ENCODE results near the gene SRPK2. TPM values are rescaled to one million over a fixed set of nuclear protein-coding genes. Genes with fewer than 3 reads are reported as not detected.
"Not testable (repeated sequence)": the region's sequence is repeated elsewhere in the genome, so short reads cannot be mapped to it uniquely, and the experiment has no call there.

Gene SRPK2
- polyA plus RNA-seq, 1 experiment, result 10.8 TPM

- H3K4me3 ChIP-seq (ENCODE audit: low read depth, low read length), result no peak overlapping the region
- no peaks in the 10 kb centered on the region for H3K36me3 ChIP-seq (ENCODE audit: control insufficient read depth, insufficient read depth, low read length)
- POLR2A ChIA-PET, result interaction anchor here (0.6 kb wide), 1 partner anchor 21 kb away, joined by 5 read pairs; no protein-coding TSS in a partner anchor
- DNase-seq (ENCODE audit: low read depth), result no peak
- CTCF ChIA-PET, result no interaction called here
- TF ChIP-seq CTCF (IDR thresholded peaks at IDR 0.05; ENCODE audit: insufficient read depth, low read depth, low read length), result no peak
- H3K27me3 ChIP-seq (ENCODE audit: control insufficient read depth, insufficient read depth, low read length), result 0 out of 2 replicates have a peak, but pooled peaks cover 3% of the 10 kb centered on the region
Observed at GRCh38 chr7:105423987-105424386, 35.3 kb upstream of the SRPK2 start.

- no peak for TF ChIP-seq CTCF (IDR thresholded peaks at IDR 0.05; ENCODE audit: insufficient read depth, low read depth, low read length)
- POLR2A ChIA-PET, result no interaction called here
- CTCF ChIA-PET, result interaction anchor here (0.7 to 2.9 kb wide), 3 partner anchors 12 to 16 kb away, joined by 3 to 11 read pairs (median 7); no protein-coding TSS in a partner anchor
- H3K4me3 ChIP-seq (ENCODE audit: low read depth, low read length), result no peak overlapping the region
- no peak for DNase-seq (ENCODE audit: low read depth)
- H3K27me3 ChIP-seq (ENCODE audit: control insufficient read depth, insufficient read depth, low read length), result peaks cover 2% of the 10 kb centered on the region; the same call in 1 of the 2 replicates
- no peaks in the 10 kb centered on the region for H3K36me3 ChIP-seq (ENCODE audit: control insufficient read depth, insufficient read depth, low read length)
Observed at GRCh38 chr7:105413887-105414437, 25.2 kb upstream of the SRPK2 start.

- H3K27me3 ChIP-seq (ENCODE audit: control insufficient read depth, insufficient read depth, low read length); DNase-seq (ENCODE audit: low read depth); H3K36me3 ChIP-seq (ENCODE audit: control insufficient read depth, insufficient read depth, low read length); POLR2A ChIA-PET; CTCF ChIA-PET; H3K4me3 ChIP-seq (ENCODE audit: low read depth, low read length): not testable (repeated sequence)
Observed at GRCh38 chr7:105410774-105411173, 22.1 kb upstream of the SRPK2 start.

DNA sequence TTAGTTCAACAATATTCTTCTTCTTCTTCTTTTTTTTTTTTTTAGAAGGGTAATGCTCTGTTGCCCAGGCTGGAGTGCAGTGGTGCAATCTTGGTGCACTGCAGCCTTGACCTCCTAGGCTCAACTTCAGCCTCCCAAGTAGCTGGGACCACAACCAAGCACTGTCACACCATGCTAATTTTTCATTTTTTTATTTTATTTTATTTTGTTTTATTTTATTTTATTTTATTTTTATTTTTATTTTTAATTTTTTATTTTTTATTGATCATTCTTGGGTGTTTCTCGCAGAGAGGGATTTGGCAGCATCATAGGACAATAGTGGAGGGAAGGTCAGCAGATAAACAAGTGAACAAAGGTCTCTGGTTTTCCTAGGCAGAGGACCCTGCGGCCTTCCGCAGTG is 21.1 kb upstream of the SRPK2 start:
- POLR2A ChIA-PET; H3K4me3 ChIP-seq (ENCODE audit: low read depth, low read length); H3K36me3 ChIP-seq (ENCODE audit: control insufficient read depth, insufficient read depth, low read length); DNase-seq (ENCODE audit: low read depth); H3K27me3 ChIP-seq (ENCODE audit: control insufficient read depth, insufficient read depth, low read length): not testable (repeated sequence)
- CTCF ChIA-PET, result interaction anchor here (1.0 to 1.2 kb wide), 2 partner anchors 10 to 77 kb away, joined by 3 to 4 read pairs; no protein-coding TSS in a partner anchor

GRCh38 chr7:105408791-105409410 is 20.2 kb upstream of the SRPK2 start:
- ChIA-PET POLR2A (no interaction called here), CTCF (interaction anchor here (1.0 to 1.2 kb wide), 3 partner anchors 9 to 78 kb away, joined by 3 to 4 read pairs (median 3); no protein-coding TSS in a partner anchor)
- Histone ChIP-seq H3K27me3 (ENCODE audit: control insufficient read depth, insufficient read depth, low read length) (no peaks in the 10 kb centered on the region), H3K36me3 (ENCODE audit: control insufficient read depth, insufficient read depth, low read length) (no peaks in the 10 kb centered on the region), H3K4me3 (ENCODE audit: low read depth, low read length) (no peak overlapping the region)
- TF ChIP-seq CTCF (IDR thresholded peaks at IDR 0.05; ENCODE audit: insufficient read depth, low read depth, low read length), result no peak
- DNase-seq (ENCODE audit: low read depth), result no peak

- no peak for TF ChIP-seq CTCF (IDR thresholded peaks at IDR 0.05; ENCODE audit: insufficient read depth, low read depth, low read length)
- no peaks in the 10 kb centered on the region for H3K36me3 ChIP-seq (ENCODE audit: control insufficient read depth, insufficient read depth, low read length)
- ChIA-PET POLR2A (no interaction called here), CTCF (interaction anchor here (0.6 to 2.8 kb wide), 8 partner anchors 9 to 639 kb away, joined by 3 to 18 read pairs (median 6); partner anchors contain the start of gene RINT1)
- no peak for DNase-seq (ENCODE audit: low read depth)
- H3K27me3 ChIP-seq (ENCODE audit: control insufficient read depth, insufficient read depth, low read length), result no peaks in the 10 kb centered on the region
- no peak overlapping the region for H3K4me3 ChIP-seq (ENCODE audit: low read depth, low read length)
Observed at GRCh38 chr7:105403128-105403527, 14.4 kb upstream of the SRPK2 start.
